H9 (cell line): ENCODE data around the gene USP46. TPM values are rescaled to one million over a fixed set of nuclear protein-coding genes. Genes with fewer than 3 reads are reported as not detected.

Source experiments
- DNase-seq: peaks from one replicate; pipeline ENCODE4 v3.0.0-alpha.2; 2017
- H2AFZ ChIP-seq: one replicate; pipeline ENCODE4 v1.6.1; 2013; ENCODE audit warnings: mild to moderate bottlenecking, low read length, control low read depth, moderate library complexity
- H2AK5ac ChIP-seq: 2 replicates; pipeline ENCODE4 v1.6.1; 2013; ENCODE audit warnings: low read length, control low read depth, mixed read lengths; ENCODE audit not compliant: insufficient read length
- H2BK120ac ChIP-seq: one replicate; pipeline ENCODE4 v1.6.1; 2013; ENCODE audit warnings: low read depth, mild to moderate bottlenecking, low read length, control low read depth, inconsistent platforms; ENCODE audit not compliant: poor library complexity, severe bottlenecking
- H2BK12ac ChIP-seq: 2 replicates; pipeline ENCODE4 v1.6.1; 2013; ENCODE audit warnings: low read length, control low read depth, mixed read lengths, low read depth; ENCODE audit not compliant: insufficient read length
- H2BK15ac ChIP-seq: 2 replicates; pipeline ENCODE4 v1.6.1; 2013; ENCODE audit warnings: low read depth, low read length, control low read depth
- H2BK20ac ChIP-seq: one replicate; pipeline ENCODE4 v1.6.1; 2013; ENCODE audit warnings: low read depth, mild to moderate bottlenecking, low read length, control low read depth, inconsistent platforms; ENCODE audit not compliant: poor library complexity, severe bottlenecking
- H2BK5ac ChIP-seq: 2 replicates; pipeline ENCODE4 v1.6.1; 2013; ENCODE audit warnings: low read length, control low read depth, mixed read lengths; ENCODE audit not compliant: insufficient read length
- H3K14ac ChIP-seq: 2 replicates; pipeline ENCODE4 v1.6.1; 2013; ENCODE audit warnings: low read length, control low read depth; ENCODE audit not compliant: insufficient read depth
- H3K18ac ChIP-seq: 2 replicates; pipeline ENCODE4 v1.6.1; 2013; ENCODE audit warnings: low read depth, mild to moderate bottlenecking, mixed read lengths, low read length, control low read depth; ENCODE audit not compliant: insufficient read length
- H3K23ac ChIP-seq: 2 replicates; pipeline ENCODE4 v1.6.1; 2013; ENCODE audit warnings: low read length, control low read depth, mixed read lengths, low read depth; ENCODE audit not compliant: insufficient read length
- H3K23me2 ChIP-seq: 2 replicates; pipeline ENCODE4 v1.6.1; 2013; ENCODE audit warnings: low read depth, mild to moderate bottlenecking, mixed read lengths, low read length, control low read depth; ENCODE audit not compliant: insufficient read length, poor library complexity, severe bottlenecking
- H3K27ac ChIP-seq: 2 replicates; pipeline ENCODE4 v1.5.1; 2013; ENCODE audit warnings: low read length, control low read depth, mixed read lengths, low read depth; ENCODE audit not compliant: insufficient read length
- H3K27me3 ChIP-seq: 2 replicates; pipeline ENCODE4 v1.6.1; 2013; ENCODE audit warnings: low read length, control low read depth, inconsistent platforms; ENCODE audit not compliant: insufficient read depth
- H3K4ac ChIP-seq: 2 replicates; pipeline ENCODE4 v1.6.1; 2013; ENCODE audit warnings: low read depth, mild to moderate bottlenecking, control low read depth, inconsistent platforms, low read length, moderate library complexity
- H3K4me1 ChIP-seq: 2 replicates; pipeline ENCODE4 v1.6.1; 2013; ENCODE audit warnings: low read length, control low read depth, inconsistent platforms; ENCODE audit not compliant: insufficient read depth
- H3K4me2 ChIP-seq: 2 replicates; pipeline ENCODE4 v1.6.1; 2013; ENCODE audit warnings: low read length, control low read depth, mixed read lengths; ENCODE audit not compliant: insufficient read length, insufficient read depth
- H3K56ac ChIP-seq: 2 replicates; pipeline ENCODE4 v1.6.1; 2013; ENCODE audit warnings: low read depth, mild to moderate bottlenecking, mixed read lengths, low read length, control low read depth; ENCODE audit not compliant: insufficient read length
- H3K79me1 ChIP-seq: 2 replicates; pipeline ENCODE4 v1.6.1; 2013; ENCODE audit warnings: low read depth, mild to moderate bottlenecking, moderate library complexity, low read length, control low read depth, inconsistent platforms; ENCODE audit not compliant: insufficient read depth, poor library complexity, severe bottlenecking
- H3K79me2 ChIP-seq: 2 replicates; pipeline ENCODE4 v1.6.1; 2013; ENCODE audit warnings: low read length, control low read depth, inconsistent platforms; ENCODE audit not compliant: insufficient read depth
- H3K9ac ChIP-seq: 2 replicates; pipeline ENCODE4 v1.6.1; 2013; ENCODE audit warnings: low read length, control low read depth, mixed read lengths; ENCODE audit not compliant: insufficient read length; ENCODE audit errors: extremely low read depth
- H3K9me3 ChIP-seq: one replicate; pipeline ENCODE4 v1.6.1; 2013; ENCODE audit warnings: low read depth, low read length, inconsistent platforms; ENCODE audit not compliant: control insufficient read depth
- H3T11ph ChIP-seq: one replicate; pipeline ENCODE4 v1.6.1; 2013; ENCODE audit warnings: mild to moderate bottlenecking, low read length, control low read depth, inconsistent platforms
- H4K20me1 ChIP-seq: one replicate; pipeline ENCODE4 v1.6.1; 2013; ENCODE audit not compliant: control insufficient read depth, insufficient read length, insufficient read depth
- H4K5ac ChIP-seq: 2 replicates; pipeline ENCODE4 v1.6.1; 2013; ENCODE audit warnings: low read depth, mild to moderate bottlenecking, mixed read lengths, low read length, control low read depth; ENCODE audit not compliant: insufficient read length
- H4K8ac ChIP-seq: replicated peaks from 2 replicates; pipeline ENCODE4 v1.6.1; 2013; ENCODE audit warnings: low read length, control low read depth, mixed read lengths, low read depth; ENCODE audit not compliant: insufficient read length
- H4K91ac ChIP-seq: 2 replicates; pipeline ENCODE4 v1.6.1; 2013; ENCODE audit warnings: low read depth, mild to moderate bottlenecking, moderate library complexity, mixed read lengths, low read length, control low read depth; ENCODE audit not compliant: insufficient read length
- H3K27ac Mint-ChIP-seq, 3 experiments: 2 replicates in 2 of 3; 3 replicates in 1 of 3; pipeline ENCODE4 v1.8.0; 2020 to 2021; ENCODE audit warnings: mixed read lengths in 3 of 3, mild to moderate bottlenecking in 1 of 3, moderate library complexity in 1 of 3
- H3K27me3 Mint-ChIP-seq: 2 replicates; pipeline ENCODE4 v1.8.0; 2021; ENCODE audit warnings: low read depth, mild to moderate bottlenecking, moderate library complexity, mixed read lengths
- H3K36me3 Mint-ChIP-seq, 3 experiments: 2 replicates in 2 of 3; 3 replicates in 1 of 3; pipeline ENCODE4 v1.8.0; 2020 to 2021; ENCODE audit warnings: low read depth in 3 of 3, mixed read lengths in 3 of 3; ENCODE audit not compliant: insufficient read depth in 1 of 3
- H3K4me1 Mint-ChIP-seq, 2 experiments: 2 replicates each; pipeline ENCODE4 v1.8.0; 2020; ENCODE audit warnings: mixed read lengths in 2 of 2
- H3K4me3 Mint-ChIP-seq, 2 experiments: 2 replicates in 1 of 2; 3 replicates in 1 of 2; pipeline ENCODE4 v1.8.0; 2020 to 2021; ENCODE audit warnings: mild to moderate bottlenecking in 2 of 2, mixed read lengths in 2 of 2, moderate library complexity in 1 of 2
- H3K9me3 Mint-ChIP-seq, 2 experiments: 2 replicates in 1 of 2; 3 replicates in 1 of 2; pipeline ENCODE4 v1.8.0; 2020; ENCODE audit warnings: mild to moderate bottlenecking in 2 of 2, mixed read lengths in 2 of 2, moderate library complexity in 1 of 2
- WGBS: extraction: QIAGEN DNeasy Blood & Tissue Kit; methylation state at CpG from one replicate; pipeline ENCODE4 v1.1.7; 2013; ENCODE audit warnings: missing lambda C conversion rate, low lambda C conversion rate, mixed read lengths; ENCODE audit not compliant: insufficient read length; ENCODE audit errors: extremely low coverage; 5-methylcytosine and 5-hydroxymethylcytosine counted together
- total RNA-seq: library from RNA; stranded (reverse); gene quantifications from 2 replicates; pipeline ENCODE4 v1.2.1, GENCODE V29; 2021
- TF ChIP-seq, protein P1 (sequence below): fragments of 200-600 bp; sonication (generic); conservative IDR thresholded peaks from 3 replicates; pipeline ENCODE4 v1.8.0; 2021; ENCODE audit warnings: antibody characterized with exemption, mild to moderate bottlenecking

The USP46 gene
- total RNA-seq, 1 experiment from 2014 or later = 59.8 TPM

DNA sequence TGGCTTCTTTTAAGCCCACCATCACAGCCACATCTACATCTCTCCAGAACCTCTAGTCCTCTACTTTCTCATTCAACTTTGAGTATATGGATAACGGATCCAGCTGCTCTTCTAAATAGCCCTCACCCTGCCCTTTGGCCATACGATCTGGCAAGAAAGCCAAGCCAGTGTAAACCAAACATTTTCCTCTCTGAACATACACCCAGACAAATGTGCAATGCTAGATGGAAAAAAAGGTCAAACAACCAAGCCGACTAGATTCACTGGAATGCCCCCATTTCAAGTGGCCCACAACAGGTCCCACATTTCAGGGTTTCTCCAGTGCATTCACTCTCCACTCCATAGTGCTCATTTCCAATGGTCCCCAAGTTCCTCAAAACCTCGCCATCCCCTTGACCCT, 24.0 kb downstream of the USP46 start:
- peaks cover 9 to 20% (median 19%) of the 10 kb centered on the region in 3 experiments; a peak in 6 of 7 replicates for H3K36me3 Mint-ChIP-seq
- no peak overlapping the region for H3K23ac ChIP-seq
- TF ChIP-seq, protein P1, sequence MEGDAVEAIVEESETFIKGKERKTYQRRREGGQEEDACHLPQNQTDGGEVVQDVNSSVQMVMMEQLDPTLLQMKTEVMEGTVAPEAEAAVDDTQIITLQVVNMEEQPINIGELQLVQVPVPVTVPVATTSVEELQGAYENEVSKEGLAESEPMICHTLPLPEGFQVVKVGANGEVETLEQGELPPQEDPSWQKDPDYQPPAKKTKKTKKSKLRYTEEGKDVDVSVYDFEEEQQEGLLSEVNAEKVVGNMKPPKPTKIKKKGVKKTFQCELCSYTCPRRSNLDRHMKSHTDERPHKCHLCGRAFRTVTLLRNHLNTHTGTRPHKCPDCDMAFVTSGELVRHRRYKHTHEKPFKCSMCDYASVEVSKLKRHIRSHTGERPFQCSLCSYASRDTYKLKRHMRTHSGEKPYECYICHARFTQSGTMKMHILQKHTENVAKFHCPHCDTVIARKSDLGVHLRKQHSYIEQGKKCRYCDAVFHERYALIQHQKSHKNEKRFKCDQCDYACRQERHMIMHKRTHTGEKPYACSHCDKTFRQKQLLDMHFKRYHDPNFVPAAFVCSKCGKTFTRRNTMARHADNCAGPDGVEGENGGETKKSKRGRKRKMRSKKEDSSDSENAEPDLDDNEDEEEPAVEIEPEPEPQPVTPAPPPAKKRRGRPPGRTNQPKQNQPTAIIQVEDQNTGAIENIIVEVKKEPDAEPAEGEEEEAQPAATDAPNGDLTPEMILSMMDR = no peak
- H3K4me1 ChIP-seq = no peaks in the 10 kb centered on the region; the same call in 1 of the 2 replicates
- H3K9ac ChIP-seq = no peak overlapping the region
- no peaks in the 10 kb centered on the region for H3K27me3 Mint-ChIP-seq
- no peak overlapping the region for H3K56ac ChIP-seq
- H3K27ac Mint-ChIP-seq = no peak overlapping the region; a peak in 1 of 7 replicates
- H2BK120ac ChIP-seq = no peak overlapping the region
- no peak overlapping the region for H4K91ac ChIP-seq
- no peak overlapping the region for H3K14ac ChIP-seq
- H3K27ac ChIP-seq = no peak overlapping the region
- no peak overlapping the region for H4K5ac ChIP-seq
- peaks cover 0 to 4% of the 10 kb centered on the region in 2 experiments; a peak in 3 of 5 replicates for H3K9me3 Mint-ChIP-seq
- H3K27me3 ChIP-seq = no peaks in the 10 kb centered on the region
- WGBS = no CpG with 5 or more reads among the region's 4 CpGs
- H2BK20ac ChIP-seq = no peak overlapping the region
- no peak overlapping the region for H2BK12ac ChIP-seq
- peaks cover 6 to 11% of the 10 kb centered on the region in 2 experiments for H3K4me1 Mint-ChIP-seq
- no peak overlapping the region for H3K18ac ChIP-seq
- H3K9me3 ChIP-seq = no peaks in the 10 kb centered on the region
- no peak for DNase-seq
- H3K79me1 ChIP-seq = peaks cover 6% of the 10 kb centered on the region
- H4K8ac ChIP-seq = no peak overlapping the region
- no peak overlapping the region for H2BK15ac ChIP-seq
- H3K23me2 ChIP-seq = no peaks in the 10 kb centered on the region
- H4K20me1 ChIP-seq = no peaks in the 10 kb centered on the region
- H2AK5ac ChIP-seq = no peak overlapping the region
- H3K4me2 ChIP-seq = no peak overlapping the region
- no peak overlapping the region for H3K4me3 Mint-ChIP-seq
- H2AFZ ChIP-seq = no peak overlapping the region
- no peak overlapping the region for H3T11ph ChIP-seq
- peaks cover 24% of the 10 kb centered on the region; the same call in 1 of the 2 replicates for H3K79me2 ChIP-seq
- no peak overlapping the region for H3K4ac ChIP-seq
- H2BK5ac ChIP-seq = no peak overlapping the region
